ENCODE results near the gene ASB3.
"Not testable (repeated sequence)": the region's sequence is repeated elsewhere in the genome, so short reads cannot be mapped to it uniquely, and the experiment has no call there.

The ASB3 gene

DNA sequence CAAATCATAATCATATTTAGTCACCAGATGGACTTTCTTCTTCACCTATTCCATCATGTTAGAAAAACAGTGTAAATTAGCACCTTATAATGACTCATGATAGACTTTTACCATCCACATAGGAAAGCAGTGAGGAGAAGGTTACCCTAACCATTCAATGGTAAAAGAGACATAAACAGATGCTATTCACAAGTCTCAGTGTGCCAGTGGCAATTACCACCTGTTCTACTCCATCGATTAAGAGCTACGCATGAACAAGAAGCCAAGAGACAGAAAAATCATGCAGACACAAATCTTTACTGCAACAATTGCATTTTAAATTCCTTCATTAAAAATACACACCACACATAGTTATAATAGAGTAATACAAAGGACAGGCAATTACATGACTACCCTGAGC is 125.9 kb downstream of the ASB3 start:
- no peak overlapping the region for H3K9ac ChIP-seq (ENCODE audit: low read length)
- H3K36me3 ChIP-seq (replicated peaks; ENCODE audit: low read depth, low read length): no peaks in the 10 kb centered on the region
- no peak overlapping the region for H3K4me3 ChIP-seq (ENCODE audit: low read length)
- H2AFZ ChIP-seq (ENCODE audit: low read depth, low read length): no peak overlapping the region
- no peaks in the 10 kb centered on the region for H4K20me1 ChIP-seq (ENCODE audit: insufficient read depth, low read length)
- H3K27ac ChIP-seq (ENCODE audit: low read length): no peak overlapping the region
- no peak for TF ChIP-seq EZH2phosphoT487 (IDR thresholded peaks at IDR 0.05; ENCODE audit: low read depth)
- TF ChIP-seq, protein P1, sequence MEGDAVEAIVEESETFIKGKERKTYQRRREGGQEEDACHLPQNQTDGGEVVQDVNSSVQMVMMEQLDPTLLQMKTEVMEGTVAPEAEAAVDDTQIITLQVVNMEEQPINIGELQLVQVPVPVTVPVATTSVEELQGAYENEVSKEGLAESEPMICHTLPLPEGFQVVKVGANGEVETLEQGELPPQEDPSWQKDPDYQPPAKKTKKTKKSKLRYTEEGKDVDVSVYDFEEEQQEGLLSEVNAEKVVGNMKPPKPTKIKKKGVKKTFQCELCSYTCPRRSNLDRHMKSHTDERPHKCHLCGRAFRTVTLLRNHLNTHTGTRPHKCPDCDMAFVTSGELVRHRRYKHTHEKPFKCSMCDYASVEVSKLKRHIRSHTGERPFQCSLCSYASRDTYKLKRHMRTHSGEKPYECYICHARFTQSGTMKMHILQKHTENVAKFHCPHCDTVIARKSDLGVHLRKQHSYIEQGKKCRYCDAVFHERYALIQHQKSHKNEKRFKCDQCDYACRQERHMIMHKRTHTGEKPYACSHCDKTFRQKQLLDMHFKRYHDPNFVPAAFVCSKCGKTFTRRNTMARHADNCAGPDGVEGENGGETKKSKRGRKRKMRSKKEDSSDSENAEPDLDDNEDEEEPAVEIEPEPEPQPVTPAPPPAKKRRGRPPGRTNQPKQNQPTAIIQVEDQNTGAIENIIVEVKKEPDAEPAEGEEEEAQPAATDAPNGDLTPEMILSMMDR (IDR thresholded peaks at IDR 0.05; ENCODE audit: low read depth, low read length): no peak
- no peaks in the 10 kb centered on the region for H3K27me3 ChIP-seq (ENCODE audit: low read depth, low read length)
- H3K79me2 ChIP-seq (ENCODE audit: low read length): no peaks in the 10 kb centered on the region
- no peak overlapping the region for H3K4me2 ChIP-seq (ENCODE audit: low read length)
- no peaks in the 10 kb centered on the region for H3K9me3 ChIP-seq (ENCODE audit: insufficient read depth, low read length)
- H3K4me1 ChIP-seq (ENCODE audit: low read length): no peaks in the 10 kb centered on the region

DNA sequence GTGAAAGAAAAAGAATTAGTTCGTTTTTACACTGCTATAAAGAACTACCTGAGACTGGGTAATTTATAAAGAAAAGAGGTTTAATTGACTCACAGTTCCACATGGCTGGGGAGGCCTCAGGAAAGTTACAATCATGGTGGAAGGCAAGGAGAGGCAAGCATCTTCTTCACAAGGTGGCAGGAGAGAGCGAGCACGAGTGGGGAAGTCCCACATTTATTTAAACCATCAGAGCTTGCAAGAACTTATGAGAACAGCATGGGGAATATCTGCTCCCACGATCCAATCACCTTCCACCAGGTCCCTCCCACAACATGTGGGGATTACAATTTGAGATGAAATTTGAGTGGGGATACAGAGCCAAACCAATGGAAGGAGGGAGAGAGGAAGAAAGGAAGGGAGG is 128.3 kb downstream of the ASB3 start:
- H3K4me1 ChIP-seq (ENCODE audit: low read length); H2AFZ ChIP-seq (ENCODE audit: low read depth, low read length); H3K27ac ChIP-seq (ENCODE audit: low read length); H3K4me3 ChIP-seq (ENCODE audit: low read length); H3K4me2 ChIP-seq (ENCODE audit: low read length); H3K9ac ChIP-seq (ENCODE audit: low read length); H4K20me1 ChIP-seq (ENCODE audit: insufficient read depth, low read length); H3K9me3 ChIP-seq (ENCODE audit: insufficient read depth, low read length); H3K79me2 ChIP-seq (ENCODE audit: low read length); H3K27me3 ChIP-seq (ENCODE audit: low read depth, low read length); H3K36me3 ChIP-seq (replicated peaks; ENCODE audit: low read depth, low read length): not testable (repeated sequence)

DNA sequence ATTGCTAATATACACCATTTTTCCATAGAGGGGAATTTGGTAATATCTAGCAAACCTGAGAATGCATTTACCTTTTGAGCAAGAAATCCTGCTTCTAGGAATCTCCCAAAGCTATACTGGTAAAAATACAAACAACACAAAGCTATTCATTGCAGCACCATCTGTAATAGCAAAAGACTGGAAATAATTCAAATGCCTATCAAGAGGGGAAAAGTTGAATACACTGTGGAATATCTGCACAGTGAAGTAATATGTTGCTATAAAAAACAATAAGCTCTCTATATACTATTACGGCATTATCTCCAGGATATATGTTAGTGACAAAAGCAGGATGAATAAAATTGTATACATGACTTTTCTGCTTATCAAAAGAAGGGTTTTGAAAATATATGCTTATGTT is 131.5 kb downstream of the ASB3 start:
- H3K36me3 ChIP-seq (replicated peaks; ENCODE audit: low read depth, low read length): no peaks in the 10 kb centered on the region
- H4K20me1 ChIP-seq (ENCODE audit: insufficient read depth, low read length): no peaks in the 10 kb centered on the region
- no peak overlapping the region for H3K9ac ChIP-seq (ENCODE audit: low read length)
- H3K4me2 ChIP-seq (ENCODE audit: low read length): no peak overlapping the region
- H3K4me3 ChIP-seq (ENCODE audit: low read length): no peak overlapping the region
- H3K27me3 ChIP-seq (ENCODE audit: low read depth, low read length): no peaks in the 10 kb centered on the region
- H2AFZ ChIP-seq (ENCODE audit: low read depth, low read length): no peak overlapping the region
- TF ChIP-seq EZH2phosphoT487 (IDR thresholded peaks at IDR 0.05; ENCODE audit: low read depth): no peak
- TF ChIP-seq, protein P1 (IDR thresholded peaks at IDR 0.05; ENCODE audit: low read depth, low read length): no peak
- H3K4me1 ChIP-seq (ENCODE audit: low read length): no peaks in the 10 kb centered on the region
- no peak overlapping the region for H3K27ac ChIP-seq (ENCODE audit: low read length)
- H3K9me3 ChIP-seq (ENCODE audit: insufficient read depth, low read length): no peaks in the 10 kb centered on the region
- no peaks in the 10 kb centered on the region for H3K79me2 ChIP-seq (ENCODE audit: low read length)

DNA sequence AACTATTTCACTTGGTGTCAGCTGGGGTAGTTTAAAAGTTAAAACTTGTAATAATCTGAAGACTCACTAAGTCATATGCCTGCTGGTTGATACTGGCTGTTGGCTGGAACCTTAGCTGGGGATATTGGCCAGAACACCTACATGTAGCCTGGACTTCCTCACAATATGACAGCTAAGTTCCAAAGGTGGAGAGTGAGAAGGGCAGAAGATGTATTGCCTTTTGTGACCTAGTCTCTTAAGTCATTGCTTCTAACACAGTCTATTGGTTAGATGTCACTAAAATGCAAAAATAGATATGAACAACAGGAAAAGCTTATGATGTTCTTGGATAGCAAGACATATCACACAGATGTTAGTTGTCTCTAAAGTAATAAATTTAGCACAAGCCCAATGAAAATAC is 132.4 kb downstream of the ASB3 start:
- Histone ChIP-seq H4K20me1 (ENCODE audit: insufficient read depth, low read length) (no peaks in the 10 kb centered on the region), H3K27me3 (ENCODE audit: low read depth, low read length) (no peaks in the 10 kb centered on the region), H3K27ac (ENCODE audit: low read length) (no peak overlapping the region), H3K4me1 (ENCODE audit: low read length) (no peaks in the 10 kb centered on the region), H3K36me3 (replicated peaks; ENCODE audit: low read depth, low read length) (no peaks in the 10 kb centered on the region), H3K9me3 (ENCODE audit: insufficient read depth, low read length) (no peaks in the 10 kb centered on the region), H2AFZ (ENCODE audit: low read depth, low read length) (no peak overlapping the region), H3K4me2 (ENCODE audit: low read length) (no peak overlapping the region), H3K9ac (ENCODE audit: low read length) (no peak overlapping the region), H3K79me2 (ENCODE audit: low read length) (no peaks in the 10 kb centered on the region), H3K4me3 (ENCODE audit: low read length) (no peak overlapping the region)
- no peak for TF ChIP-seq EZH2phosphoT487 (IDR thresholded peaks at IDR 0.05; ENCODE audit: low read depth)
- TF ChIP-seq, protein P1 (IDR thresholded peaks at IDR 0.05; ENCODE audit: low read depth, low read length): no peak

DNA sequence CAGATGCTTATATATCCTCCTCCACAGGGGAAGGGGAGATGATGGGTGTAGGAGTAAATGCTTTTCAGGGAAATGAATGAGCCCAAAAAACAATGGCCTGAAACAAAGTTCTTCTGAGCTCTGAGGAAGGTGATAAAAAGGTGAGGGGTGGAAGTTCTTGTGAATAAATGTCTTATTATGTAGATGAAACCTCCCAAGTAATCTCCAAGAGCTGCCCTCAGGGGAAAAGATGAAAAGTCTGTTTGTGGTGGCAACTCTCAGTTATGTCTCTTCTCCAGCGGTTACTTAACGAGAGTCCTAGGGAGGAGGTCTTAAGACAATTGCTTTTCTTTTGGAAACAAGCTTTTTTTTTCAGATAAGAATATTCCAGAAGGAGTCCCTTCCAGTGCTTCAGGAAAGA is 134.6 kb downstream of the ASB3 start:
- H3K27ac ChIP-seq (ENCODE audit: low read length): no peak overlapping the region
- H2AFZ ChIP-seq (ENCODE audit: low read depth, low read length): no peak overlapping the region
- no peaks in the 10 kb centered on the region for H3K27me3 ChIP-seq (ENCODE audit: low read depth, low read length)
- H4K20me1 ChIP-seq (ENCODE audit: insufficient read depth, low read length): no peaks in the 10 kb centered on the region
- no peaks in the 10 kb centered on the region for H3K9me3 ChIP-seq (ENCODE audit: insufficient read depth, low read length)
- H3K36me3 ChIP-seq (replicated peaks; ENCODE audit: low read depth, low read length): no peaks in the 10 kb centered on the region
- H3K9ac ChIP-seq (ENCODE audit: low read length): no peak overlapping the region
- no peaks in the 10 kb centered on the region for H3K4me1 ChIP-seq (ENCODE audit: low read length)
- no peak overlapping the region for H3K4me2 ChIP-seq (ENCODE audit: low read length)
- H3K79me2 ChIP-seq (ENCODE audit: low read length): no peaks in the 10 kb centered on the region
- no peak for TF ChIP-seq EZH2phosphoT487 (IDR thresholded peaks at IDR 0.05; ENCODE audit: low read depth)
- TF ChIP-seq, protein P1 (IDR thresholded peaks at IDR 0.05; ENCODE audit: low read depth, low read length): no peak
- no peak overlapping the region for H3K4me3 ChIP-seq (ENCODE audit: low read length)

All from OCI-LY3 (cell line).